Measurements from ENCODE around the gene ZSCAN5A. TPM values are rescaled to one million over a fixed set of nuclear protein-coding genes. Genes with fewer than 3 reads are reported as not detected.
A peak's percentile ranks its signal among the peaks of the same experiment; 100 is the strongest.
"Not testable (repeated sequence)": the region's sequence is repeated elsewhere in the genome, so short reads cannot be mapped to it uniquely, and the experiment has no call there.

ZSCAN5A gene
- total RNA-seq, 1 donor: 11.3 TPM

- DNase-seq (ENCODE audit: low read depth in 2 of 3, low spot score in 2 of 3): no peak
Measured at GRCh38 chr19:56273563-56274117, 41.0 kb downstream of the ZSCAN5A start.

- no peak for DNase-seq (ENCODE audit: low read depth in 2 of 3, low spot score in 2 of 3)
Measured at GRCh38 chr19:56272161-56272798, 42.4 kb downstream of the ZSCAN5A start, which contains the start of gene EDDM13. Gene EDDM13 (plus strand): TSS chr19:56272748. CDS start chr19:56272835, 87 bp downstream.

- no peak for DNase-seq (ENCODE audit: low read depth in 2 of 3, low spot score in 2 of 3)
Measured at GRCh38 chr19:56271151-56271550, 43.5 kb downstream of the ZSCAN5A start.

- peak in 2 of 3 donors; percentile 12 to 39 for DNase-seq (ENCODE audit: low read depth in 2 of 3, low spot score in 2 of 3)
Measured at GRCh38 chr19:56270676-56271075, 44.0 kb downstream of the ZSCAN5A start.

- DNase-seq (ENCODE audit: low read depth in 2 of 3, low spot score in 2 of 3): no peak
Measured at GRCh38 chr19:56269348-56269747, 45.3 kb downstream of the ZSCAN5A start.

- no peak for DNase-seq (ENCODE audit: low read depth in 2 of 3, low spot score in 2 of 3)
Measured at GRCh38 chr19:56266051-56266450, 48.6 kb downstream of the ZSCAN5A start.

- DNase-seq (ENCODE audit: low read depth in 2 of 3, low spot score in 2 of 3): no peak
Measured at GRCh38 chr19:56263319-56263718, 51.3 kb downstream of the ZSCAN5A start.

- not testable (repeated sequence) for DNase-seq (ENCODE audit: low read depth in 2 of 3, low spot score in 2 of 3)
Measured at GRCh38 chr19:56261932-56262331, 52.7 kb downstream of the ZSCAN5A start.

GRCh38 chr19:56261145-56261544 is 53.5 kb downstream of the ZSCAN5A start:
- DNase-seq (ENCODE audit: low read depth in 2 of 3, low spot score in 2 of 3): no peak

- no peak for DNase-seq (ENCODE audit: low read depth in 2 of 3, low spot score in 2 of 3)
Measured at GRCh38 chr19:56258272-56258671, 56.4 kb downstream of the ZSCAN5A start.

- DNase-seq (ENCODE audit: low read depth in 2 of 3, low spot score in 2 of 3): peak; percentile 5 to 86 (median 57)
Measured at GRCh38 chr19:56253737-56254136, 60.9 kb downstream of the ZSCAN5A start.

- peak; percentile 21 to 88 (median 80) for DNase-seq (ENCODE audit: low read depth in 2 of 3, low spot score in 2 of 3)
Measured at GRCh38 chr19:56252699-56253422, 61.8 kb downstream of the ZSCAN5A start.

GRCh38 chr19:56248736-56249338 is 65.8 kb downstream of the ZSCAN5A start:
- DNase-seq (ENCODE audit: low read depth in 2 of 3, low spot score in 2 of 3): peak in 1 of 3 donors; percentile 29

GRCh38 chr19:56245764-56246163 is 68.9 kb downstream of the ZSCAN5A start:
- not testable (repeated sequence) for DNase-seq (ENCODE audit: low read depth in 2 of 3, low spot score in 2 of 3)

- no peak for DNase-seq (ENCODE audit: low read depth in 2 of 3, low spot score in 2 of 3)
Measured at GRCh38 chr19:56245121-56245740, 69.4 kb downstream of the ZSCAN5A start.

GRCh38 chr19:56223481-56223880 is 91.2 kb downstream of the ZSCAN5A start:
- no peak for DNase-seq (ENCODE audit: low read depth in 2 of 3, low spot score in 2 of 3)

GRCh38 chr19:56222901-56223300 is 91.7 kb downstream of the ZSCAN5A start:
- DNase-seq (ENCODE audit: low read depth in 2 of 3, low spot score in 2 of 3): no peak

GRCh38 chr19:56221851-56222250 is 92.8 kb downstream of the ZSCAN5A start:
- DNase-seq (ENCODE audit: low read depth in 2 of 3, low spot score in 2 of 3): no peak

- DNase-seq (ENCODE audit: low read depth in 2 of 3, low spot score in 2 of 3): peak in 2 of 3 donors; percentile 10 to 14
Measured at GRCh38 chr19:56221442-56221841, 93.2 kb downstream of the ZSCAN5A start.

- no peak for DNase-seq (ENCODE audit: low read depth in 2 of 3, low spot score in 2 of 3)
Measured at GRCh38 chr19:56218961-56219360, 95.7 kb downstream of the ZSCAN5A start.
